Activated CD4-positive, alpha-beta T cell treated with anti-CD3 and anti-CD28 coated beads, Interleukin-2, amount 10 ng/mL, durations not matched to agents 24 days and 14 days (primary cell): ENCODE measurements around the gene TMEM208. TPM values are rescaled to one million over a fixed set of nuclear protein-coding genes. Genes with fewer than 3 reads are reported as not detected.

Source experiments
- DNase-seq: peaks from one replicate; pipeline ENCODE4 v3.0.0; 2022
- H3K27ac Mint-ChIP-seq: one replicate; pipeline ENCODE4 v1.8.0; 2022; ENCODE audit warnings: mild to moderate bottlenecking, mixed read lengths
- H3K27me3 Mint-ChIP-seq: one replicate; pipeline ENCODE4 v1.8.0; 2022; ENCODE audit warnings: mixed read lengths
- H3K36me3 Mint-ChIP-seq: one replicate; pipeline ENCODE4 v1.8.0; 2022; ENCODE audit warnings: low read depth, mild to moderate bottlenecking, mixed read lengths
- H3K4me1 Mint-ChIP-seq: one replicate; pipeline ENCODE4 v1.8.0; 2021; ENCODE audit warnings: mixed read lengths
- H3K4me3 Mint-ChIP-seq: one replicate; pipeline ENCODE4 v1.8.0; 2022; ENCODE audit warnings: mild to moderate bottlenecking, moderate library complexity, mixed read lengths
- H3K9me3 Mint-ChIP-seq: one replicate; pipeline ENCODE4 v1.8.0; 2021; ENCODE audit warnings: mixed read lengths
- intact Hi-C: fragments of 100-400 bp; cut with micrococcal nuclease; formaldehyde crosslinking; loops from one replicate; pipeline ENCODE4 v1.15.1; 2023
- total RNA-seq: library from RNA; stranded (reverse); gene quantifications from 2 replicates; pipeline ENCODE4 v1.2.3, GENCODE V29; 2022

TMEM208 gene
- total RNA-seq, 1 donor from 2014 or later: 65.6 TPM

DNA sequence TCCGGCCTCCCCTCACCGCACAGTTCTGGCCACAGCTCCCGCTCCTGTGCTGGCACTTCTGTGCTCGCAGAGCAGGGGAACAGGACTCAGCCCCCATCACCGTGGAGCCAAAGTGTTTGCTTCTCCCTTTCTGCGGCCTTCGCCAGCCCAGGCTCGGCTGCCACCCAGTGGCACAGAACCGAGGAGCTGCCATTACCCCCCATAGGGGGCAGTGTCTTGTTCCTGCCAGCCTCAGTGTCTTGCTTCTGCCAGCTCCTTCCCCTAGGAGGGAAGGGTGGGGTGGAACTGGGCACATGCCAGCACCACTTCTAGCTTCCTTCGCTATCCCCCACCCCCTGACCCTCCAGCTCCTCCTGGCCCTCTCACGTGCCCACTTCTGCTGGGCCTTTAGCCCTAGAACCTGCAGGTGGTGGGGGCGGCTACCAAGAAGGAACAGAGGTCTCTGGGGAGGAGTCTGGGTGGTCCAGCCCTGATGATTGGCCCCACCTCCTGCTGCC is 28.6 kb upstream of the TMEM208 start:
- H3K27me3 Mint-ChIP-seq: no peaks in the 10 kb centered on the region
- H3K4me1 Mint-ChIP-seq: peaks cover 20% of the 10 kb centered on the region
- peaks cover 60% of the 10 kb centered on the region for H3K36me3 Mint-ChIP-seq
- intact Hi-C loops: no loop called here
- no peak overlapping the region for H3K27ac Mint-ChIP-seq
- no peaks in the 10 kb centered on the region for H3K9me3 Mint-ChIP-seq
- H3K4me3 Mint-ChIP-seq: no peak overlapping the region
- no peak for DNase-seq

DNA sequence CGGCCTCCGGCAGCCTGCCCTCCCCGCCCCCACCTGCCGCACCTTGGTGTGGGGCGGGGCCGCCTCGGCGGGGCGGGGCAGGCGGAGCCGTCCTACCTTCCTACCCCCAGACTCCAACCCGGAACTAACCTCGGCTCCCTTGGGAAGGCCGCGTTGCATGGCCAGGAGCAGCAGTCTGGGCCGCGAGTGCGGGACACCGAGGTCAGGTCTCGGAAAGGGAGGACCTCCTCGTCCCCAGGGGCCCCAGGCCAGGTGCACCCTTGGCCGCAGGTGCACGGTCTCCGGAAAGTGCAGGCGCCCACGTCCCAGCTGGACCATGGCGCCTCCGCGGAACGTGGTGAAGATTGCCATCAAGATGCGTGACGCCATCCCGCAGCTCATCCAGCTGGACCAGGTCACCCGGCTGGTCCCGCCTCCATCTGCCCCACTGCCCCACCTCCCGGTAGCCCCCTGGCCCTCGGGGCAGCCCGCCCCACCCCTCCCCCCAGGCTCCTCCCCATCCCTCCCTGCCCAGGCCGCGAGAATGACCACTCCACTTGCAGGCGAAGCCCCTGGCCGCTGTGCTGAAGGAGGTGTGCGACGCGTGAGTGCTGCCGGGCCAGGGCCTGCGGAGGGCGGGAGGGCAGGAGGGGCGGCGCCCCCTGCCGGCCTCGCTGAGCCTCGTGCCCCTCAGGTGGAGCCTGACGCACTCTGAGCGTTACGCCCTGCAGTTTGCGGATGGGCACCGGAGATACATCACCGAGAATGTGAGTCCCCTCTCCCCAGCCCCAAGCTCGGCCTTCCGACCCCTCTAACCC is 27.7 kb upstream of the TMEM208 start, which contains the start of gene ELMO3:
Gene ELMO3, plus strand, starts transcription at position 121 of the 797 bp plus-strand sequence. Its CDS starts 196 bp downstream, at position 317.
- no peaks in the 10 kb centered on the region for H3K9me3 Mint-ChIP-seq
- H3K27me3 Mint-ChIP-seq: no peaks in the 10 kb centered on the region
- peaks cover 12% of the 10 kb centered on the region for H3K4me1 Mint-ChIP-seq
- DNase-seq: no peak
- H3K36me3 Mint-ChIP-seq: peaks cover 51% of the 10 kb centered on the region
- intact Hi-C loops: no loop called here
- no peak within 1 kb of the TSS for H3K27ac Mint-ChIP-seq
- H3K4me3 Mint-ChIP-seq: no peak within 1 kb of the TSS

DNA sequence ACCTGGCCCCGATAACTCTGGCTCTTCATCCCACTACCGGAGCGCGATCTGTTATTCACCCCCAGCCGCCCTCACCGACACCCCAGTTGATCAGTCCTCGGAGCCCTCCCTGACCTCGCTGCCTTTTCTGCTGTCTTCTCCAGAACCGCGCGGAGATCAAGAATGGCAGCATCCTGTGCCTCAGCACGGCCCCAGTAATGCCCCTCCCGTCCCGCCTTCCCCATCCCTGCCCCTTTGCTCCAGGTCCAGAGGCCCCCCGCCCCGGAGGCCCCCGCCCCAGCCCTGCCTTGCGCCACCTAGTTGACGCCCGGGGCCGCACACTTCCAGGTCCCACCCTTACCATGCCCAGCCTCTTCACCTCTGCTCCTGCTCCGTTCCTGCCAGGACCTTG is 27.1 kb upstream of the TMEM208 start:
- Mint-ChIP-seq H3K4me3 (no peak overlapping the region), H3K27ac (no peak overlapping the region)

DNA sequence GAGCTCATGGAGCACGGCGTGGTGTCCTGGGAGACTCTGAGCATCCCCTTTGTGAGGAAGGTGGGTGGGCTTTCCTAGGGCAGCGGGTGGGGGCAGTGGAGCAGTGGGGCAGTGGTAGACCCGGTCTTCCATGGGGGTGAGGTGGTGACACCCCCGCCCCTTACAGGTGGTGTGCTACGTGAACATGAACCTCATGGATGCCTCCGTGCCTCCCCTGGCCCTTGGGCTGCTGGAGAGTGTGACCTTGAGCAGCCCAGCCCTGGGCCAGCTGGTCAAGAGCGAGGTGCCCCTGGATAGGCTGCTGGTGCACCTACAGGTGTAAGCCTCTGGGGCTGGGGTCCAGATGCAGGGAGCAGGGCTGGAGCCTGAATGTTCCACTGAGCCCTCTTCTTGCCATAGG is 26.4 kb upstream of the TMEM208 start:
- no peak overlapping the region for H3K27ac Mint-ChIP-seq
- no peaks in the 10 kb centered on the region for H3K9me3 Mint-ChIP-seq
- intact Hi-C loops: no loop called here
- peaks cover 9% of the 10 kb centered on the region for H3K4me1 Mint-ChIP-seq
- no peaks in the 10 kb centered on the region for H3K27me3 Mint-ChIP-seq
- peaks cover 39% of the 10 kb centered on the region for H3K36me3 Mint-ChIP-seq
- H3K4me3 Mint-ChIP-seq: no peak overlapping the region
- DNase-seq: no peak

More for the DNA sequence above, 27.1 kb upstream of the TMEM208 start:
- intact Hi-C loops: no loop called here
- Mint-ChIP-seq H3K4me1 (peaks cover 9% of the 10 kb centered on the region), H3K27me3 (no peaks in the 10 kb centered on the region), H3K9me3 (no peaks in the 10 kb centered on the region), H3K36me3 (peaks cover 46% of the 10 kb centered on the region)
- DNase-seq: no peak

DNA sequence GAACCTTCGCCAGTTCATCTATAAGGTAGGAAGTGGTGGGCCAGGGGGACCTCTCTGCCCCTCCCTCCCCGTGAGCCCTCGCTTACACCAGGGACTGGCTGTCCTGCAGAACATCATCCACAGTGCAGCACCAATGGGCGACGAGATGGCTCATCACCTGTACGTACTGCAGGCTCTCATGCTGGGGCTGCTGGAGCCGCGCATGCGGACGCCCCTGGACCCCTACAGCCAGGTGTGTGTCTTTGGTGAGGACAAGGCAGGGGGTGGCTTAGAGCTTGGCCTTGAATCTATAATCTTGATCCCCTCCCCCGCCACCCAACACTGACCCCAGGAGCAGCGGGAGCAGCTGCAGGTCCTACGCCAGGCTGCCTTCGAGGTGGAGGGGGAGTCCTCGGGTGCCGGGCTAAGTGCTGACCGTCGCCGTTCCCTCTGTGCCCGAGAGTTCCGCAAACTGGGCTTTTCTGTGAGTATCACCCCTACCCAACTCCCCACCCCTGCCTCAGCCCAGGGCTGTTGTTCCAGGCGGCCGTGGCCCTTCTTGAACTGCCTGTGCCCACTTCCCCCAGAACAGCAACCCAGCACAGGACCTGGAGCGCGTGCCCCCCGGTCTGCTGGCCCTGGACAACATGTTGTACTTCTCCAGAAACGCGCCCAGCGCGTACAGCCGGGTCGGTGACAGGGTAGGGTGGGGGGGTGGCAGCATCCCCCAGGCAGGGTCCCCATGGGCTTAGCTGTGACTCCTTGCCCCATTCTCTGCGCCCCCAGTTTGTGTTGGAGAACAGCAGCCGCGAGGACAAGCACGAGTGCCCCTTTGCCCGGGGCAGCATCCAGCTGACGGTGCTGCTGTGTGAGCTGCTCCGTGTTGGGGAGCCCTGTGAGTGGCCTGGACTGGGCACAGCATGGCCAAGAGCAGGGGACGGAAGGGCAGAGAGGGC is 25.3 kb upstream of the TMEM208 start:
- peaks cover 8% of the 10 kb centered on the region for H3K4me1 Mint-ChIP-seq
- no peak for DNase-seq
- H3K36me3 Mint-ChIP-seq: peaks cover 33% of the 10 kb centered on the region
- no peaks in the 10 kb centered on the region for H3K27me3 Mint-ChIP-seq
- intact Hi-C loops: no loop called here
- no peak overlapping the region for H3K4me3 Mint-ChIP-seq
- no peak overlapping the region for H3K27ac Mint-ChIP-seq
- no peaks in the 10 kb centered on the region for H3K9me3 Mint-ChIP-seq

- H3K4me1 Mint-ChIP-seq: peaks cover 3% of the 10 kb centered on the region
- H3K27me3 Mint-ChIP-seq: no peaks in the 10 kb centered on the region
- H3K4me3 Mint-ChIP-seq: no peak overlapping the region
- no peak for DNase-seq
- H3K36me3 Mint-ChIP-seq: peaks cover 28% of the 10 kb centered on the region
- no peak overlapping the region for H3K27ac Mint-ChIP-seq
- intact Hi-C loops: no loop called here
- no peaks in the 10 kb centered on the region for H3K9me3 Mint-ChIP-seq
Measured at GRCh38 chr16:67202426-67202825, 24.5 kb upstream of the TMEM208 start.

DNA sequence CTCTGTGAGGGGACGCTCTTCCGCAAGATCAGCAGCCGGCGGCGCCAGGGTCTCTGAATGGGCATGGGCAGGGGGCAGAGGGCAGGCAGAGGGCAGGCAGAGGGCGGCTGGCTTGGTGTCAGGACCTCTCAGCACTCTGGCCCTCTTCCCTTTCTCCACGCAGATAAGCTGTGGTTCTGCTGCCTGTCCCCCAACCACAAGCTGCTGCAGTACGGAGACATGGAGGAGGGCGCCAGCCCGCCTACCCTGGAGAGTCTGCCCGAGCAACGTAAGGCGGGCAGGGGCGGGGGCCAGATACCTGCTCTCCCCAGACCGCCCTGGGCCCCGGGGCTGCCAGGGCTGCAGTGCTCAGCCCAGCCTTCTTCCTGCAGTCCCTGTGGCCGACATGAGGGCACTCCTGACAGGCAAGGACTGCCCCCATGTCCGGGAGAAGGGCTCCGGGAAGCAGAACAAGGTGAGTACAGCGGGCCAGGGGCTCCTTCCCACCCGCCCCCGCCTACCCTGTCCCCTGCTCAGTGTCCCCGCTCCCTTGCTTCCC is 23.9 kb upstream of the TMEM208 start:
- Mint-ChIP-seq H3K27ac (no peak overlapping the region), H3K9me3 (no peaks in the 10 kb centered on the region), H3K36me3 (peaks cover 22% of the 10 kb centered on the region), H3K4me3 (no peak overlapping the region), H3K27me3 (no peaks in the 10 kb centered on the region), H3K4me1 (no peaks in the 10 kb centered on the region)
- no peak for DNase-seq
- intact Hi-C loops: no loop called here

GRCh38 chr16:67204076-67204475 is 22.9 kb upstream of the TMEM208 start:
- no peak for DNase-seq
- intact Hi-C loops: no loop called here
- Mint-ChIP-seq H3K4me1 (no peaks in the 10 kb centered on the region), H3K27ac (no peak overlapping the region), H3K36me3 (peaks cover 16% of the 10 kb centered on the region), H3K4me3 (no peak overlapping the region), H3K27me3 (no peaks in the 10 kb centered on the region), H3K9me3 (no peaks in the 10 kb centered on the region)

GRCh38 chr16:67206129-67206837 is 20.6 kb upstream of the TMEM208 start:
- Mint-ChIP-seq H3K36me3 (peaks cover 5% of the 10 kb centered on the region), H3K9me3 (no peaks in the 10 kb centered on the region), H3K4me3 (no peak overlapping the region), H3K27ac (peak overlapping the region; percentile 39), H3K27me3 (no peaks in the 10 kb centered on the region), H3K4me1 (no peaks in the 10 kb centered on the region)
- no peak for DNase-seq
- intact Hi-C loops: no loop called here

- intact Hi-C loops: no loop called here
- DNase-seq: no peak
- no peaks in the 10 kb centered on the region for H3K9me3 Mint-ChIP-seq
- no peaks in the 10 kb centered on the region for H3K4me1 Mint-ChIP-seq
- peaks cover 4% of the 10 kb centered on the region for H3K36me3 Mint-ChIP-seq
- no peak overlapping the region for H3K4me3 Mint-ChIP-seq
- H3K27ac Mint-ChIP-seq: no peak overlapping the region
- no peaks in the 10 kb centered on the region for H3K27me3 Mint-ChIP-seq
Measured at GRCh38 chr16:67206838-67207248, 20.1 kb upstream of the TMEM208 start.

DNA sequence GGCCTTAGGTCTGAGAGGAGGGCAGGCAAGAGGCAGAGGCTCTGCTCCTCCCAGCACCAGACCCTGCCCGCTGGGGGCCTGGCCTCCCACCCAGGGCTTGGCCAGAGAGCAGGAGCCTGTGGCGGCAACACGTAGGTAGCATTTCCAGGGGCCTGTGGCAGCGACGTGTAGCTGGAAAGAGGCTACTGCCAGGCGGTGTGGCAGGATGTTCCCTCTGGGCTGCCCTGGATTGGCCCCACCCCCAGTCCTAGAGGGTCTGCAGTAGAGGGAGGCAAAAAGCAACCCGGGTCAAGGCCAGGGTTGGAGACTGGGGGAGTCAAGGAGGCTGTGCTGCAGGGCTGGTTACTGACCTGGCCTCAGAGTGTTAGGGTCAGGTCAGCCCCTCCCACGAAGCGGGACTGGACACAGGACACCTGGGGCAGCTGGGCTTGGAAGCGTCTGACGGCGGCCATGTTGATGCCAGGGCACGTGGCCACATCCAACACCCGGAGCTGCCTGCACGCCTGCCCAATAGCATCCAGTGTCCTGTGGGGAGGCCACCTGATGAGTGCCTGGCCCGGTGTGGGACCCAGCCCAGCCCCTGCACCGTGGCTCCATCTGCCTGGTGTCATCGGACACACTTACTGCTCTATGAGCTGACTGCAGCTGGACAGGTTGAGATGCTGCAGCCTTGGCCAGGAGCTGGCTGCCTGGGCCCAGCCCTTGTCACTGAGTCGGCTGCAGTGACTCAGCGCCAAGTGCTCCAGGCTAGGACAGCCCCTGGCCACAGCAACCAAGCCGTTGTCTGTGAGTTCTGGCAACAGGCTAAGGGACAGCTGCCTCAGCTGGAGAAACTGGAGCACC is 19.5 kb upstream of the TMEM208 start:
- Mint-ChIP-seq H3K4me3 (no peak overlapping the region), H3K27ac (no peak overlapping the region), H3K36me3 (peaks cover 4% of the 10 kb centered on the region), H3K4me1 (no peaks in the 10 kb centered on the region), H3K27me3 (no peaks in the 10 kb centered on the region), H3K9me3 (no peaks in the 10 kb centered on the region)
- DNase-seq: no peak
- intact Hi-C loops: no loop called here

GRCh38 chr16:67208154-67208896 is 18.6 kb upstream of the TMEM208 start:
- no peak for DNase-seq
- intact Hi-C loops: no loop called here
- no peaks in the 10 kb centered on the region for H3K4me1 Mint-ChIP-seq
- H3K9me3 Mint-ChIP-seq: no peaks in the 10 kb centered on the region
- H3K36me3 Mint-ChIP-seq: peaks cover 4% of the 10 kb centered on the region
- no peaks in the 10 kb centered on the region for H3K27me3 Mint-ChIP-seq
- no peak overlapping the region for H3K27ac Mint-ChIP-seq
- H3K4me3 Mint-ChIP-seq: no peak overlapping the region
